ENCODE results near the gene MB.
"Not testable (repeated sequence)": the region's sequence is repeated elsewhere in the genome, so short reads cannot be mapped to it uniquely, and the experiment has no call there.

MB gene

GRCh38 chr22:35637254-35637653, 20.1 kb upstream of the MB start:
- no peak for DNase-seq (ENCODE audit: low read depth in 2 of 2)

DNA sequence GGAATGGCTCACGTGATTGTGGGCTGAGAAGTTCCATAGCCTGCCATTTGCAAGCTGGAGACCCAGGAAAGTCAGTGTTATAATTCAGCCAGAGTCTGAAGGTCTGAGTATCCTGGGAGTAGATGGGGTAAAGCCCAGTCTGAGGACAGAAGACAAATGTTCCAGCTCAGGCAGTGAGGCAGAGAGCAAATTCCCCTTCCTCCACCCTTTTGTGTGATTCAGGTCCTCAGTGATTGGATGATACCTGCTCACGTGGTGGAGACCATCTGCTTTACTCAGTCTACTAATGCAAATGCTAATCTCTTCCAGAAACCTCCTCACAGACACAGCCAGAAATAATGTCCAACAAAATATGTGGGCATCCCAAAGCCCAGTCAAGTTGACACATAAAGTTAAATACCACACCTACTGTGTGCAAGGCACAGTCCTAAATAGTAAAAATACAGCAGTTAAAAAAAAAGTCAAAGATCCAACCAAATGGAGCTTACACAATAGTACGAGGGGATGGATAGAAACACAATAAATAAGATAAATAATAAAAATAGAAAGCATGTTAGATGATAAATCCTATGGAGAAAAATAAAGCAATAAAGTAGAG, 17.9 kb upstream of the MB start:
- no peak for DNase-seq (ENCODE audit: low read depth in 2 of 2)

DNA sequence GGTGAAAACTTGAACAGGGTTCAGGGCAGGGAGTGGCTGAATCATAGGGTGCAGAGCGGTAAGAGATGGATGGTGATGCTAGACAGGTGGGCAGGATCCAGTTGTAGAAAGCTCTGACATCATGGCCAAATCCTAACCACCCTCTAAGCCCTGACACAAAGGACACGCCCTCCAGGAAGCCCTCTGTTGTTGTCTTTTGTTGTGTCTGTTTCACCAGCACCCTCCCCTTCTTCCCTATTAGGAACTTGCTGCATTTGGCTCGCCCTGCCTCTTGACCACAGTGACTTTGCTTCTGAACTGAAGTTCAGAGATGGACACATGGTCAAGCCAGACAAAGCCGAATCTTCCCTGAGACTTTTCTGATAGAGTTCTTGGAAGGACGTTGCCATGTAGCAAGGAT, 16.9 kb upstream of the MB start:
- no peak for DNase-seq (ENCODE audit: low read depth in 2 of 2)

DNA sequence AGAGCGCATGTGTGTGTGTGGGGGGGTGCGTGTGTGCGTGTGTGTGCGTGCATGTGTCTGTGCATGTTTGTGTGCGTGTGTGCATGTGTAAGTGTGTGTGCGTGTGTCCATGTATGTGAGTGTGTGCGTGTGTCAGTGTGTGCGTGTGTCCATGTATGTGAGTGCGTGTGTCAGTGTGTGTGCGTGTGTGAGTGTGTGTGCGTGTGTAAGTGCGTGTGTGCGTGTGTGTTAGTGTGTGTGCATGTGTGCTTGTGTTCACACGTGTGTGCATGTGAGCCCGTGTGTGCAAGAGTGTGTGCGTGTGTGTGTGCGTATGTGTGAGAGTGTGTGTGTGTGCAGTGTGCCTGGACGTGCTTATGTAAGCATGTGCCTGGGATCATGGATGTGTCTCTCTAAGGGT, 16.4 kb upstream of the MB start:
- no peak for DNase-seq (ENCODE audit: low read depth in 2 of 2)

DNA sequence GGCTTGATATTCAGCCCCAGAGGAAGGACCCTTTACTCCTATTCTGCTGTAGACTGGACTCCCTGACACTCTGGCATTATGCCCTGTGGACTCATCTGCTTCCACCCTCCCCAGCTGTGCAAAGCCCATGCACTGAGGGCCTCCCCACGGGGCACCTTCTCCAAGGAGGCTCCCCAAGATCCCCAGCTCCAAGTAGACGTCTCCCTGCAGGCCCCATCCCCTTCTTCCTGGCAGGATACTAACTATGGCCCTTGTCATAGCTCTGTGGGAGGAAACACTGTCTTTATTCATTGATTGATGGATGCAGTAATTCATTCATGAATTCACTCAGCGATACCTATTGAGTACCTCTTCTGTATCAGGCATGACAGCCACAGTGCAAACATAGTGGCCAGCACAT, 15.8 kb upstream of the MB start:
- DNase-seq (ENCODE audit: low read depth in 2 of 2) = no peak

DNA sequence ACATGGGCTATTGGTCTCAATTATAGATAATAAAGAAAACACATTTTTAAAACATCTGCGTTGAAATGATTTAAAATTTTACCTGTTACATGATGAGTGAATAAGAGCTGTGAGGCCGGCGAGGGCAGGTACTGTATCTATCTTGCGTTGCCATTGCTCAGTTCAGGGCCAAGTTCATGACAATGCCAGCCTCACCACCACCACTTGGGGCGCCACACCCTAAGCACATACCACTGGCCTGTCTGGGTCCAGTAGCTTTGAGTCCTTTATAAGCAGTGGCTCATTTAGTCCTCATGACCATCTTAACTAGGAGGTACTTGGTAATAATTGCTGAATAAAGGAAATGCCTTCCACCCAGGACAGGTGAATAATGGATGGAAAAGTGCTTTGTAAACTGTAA, 14.5 kb upstream of the MB start:
- no peak for DNase-seq (ENCODE audit: low read depth in 2 of 2)

DNA sequence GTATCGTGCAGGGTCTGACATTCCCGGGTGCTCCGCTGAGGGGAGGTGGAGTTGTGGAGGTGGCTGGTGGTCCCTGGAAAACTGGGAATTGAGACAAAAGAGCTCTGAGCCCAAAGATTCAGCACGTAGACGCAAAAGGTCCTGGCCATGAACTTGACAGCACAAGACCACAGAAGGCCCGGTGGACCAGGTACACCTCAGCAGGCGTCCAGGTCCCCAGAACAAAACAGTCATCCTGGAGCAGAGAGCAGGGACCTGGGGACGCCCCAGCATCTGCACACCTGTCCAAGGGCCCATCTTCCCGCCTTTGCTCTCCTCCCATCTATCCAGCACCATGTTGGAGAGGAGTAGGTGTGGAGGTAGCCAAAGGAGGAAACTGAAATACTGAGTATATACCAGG, 13.8 kb upstream of the MB start:
- DNase-seq (ENCODE audit: low read depth in 2 of 2) = no peak

- DNase-seq (ENCODE audit: low read depth in 2 of 2) = no peak
Measured at GRCh38 chr22:35630387-35630793, 13.3 kb upstream of the MB start.

DNA sequence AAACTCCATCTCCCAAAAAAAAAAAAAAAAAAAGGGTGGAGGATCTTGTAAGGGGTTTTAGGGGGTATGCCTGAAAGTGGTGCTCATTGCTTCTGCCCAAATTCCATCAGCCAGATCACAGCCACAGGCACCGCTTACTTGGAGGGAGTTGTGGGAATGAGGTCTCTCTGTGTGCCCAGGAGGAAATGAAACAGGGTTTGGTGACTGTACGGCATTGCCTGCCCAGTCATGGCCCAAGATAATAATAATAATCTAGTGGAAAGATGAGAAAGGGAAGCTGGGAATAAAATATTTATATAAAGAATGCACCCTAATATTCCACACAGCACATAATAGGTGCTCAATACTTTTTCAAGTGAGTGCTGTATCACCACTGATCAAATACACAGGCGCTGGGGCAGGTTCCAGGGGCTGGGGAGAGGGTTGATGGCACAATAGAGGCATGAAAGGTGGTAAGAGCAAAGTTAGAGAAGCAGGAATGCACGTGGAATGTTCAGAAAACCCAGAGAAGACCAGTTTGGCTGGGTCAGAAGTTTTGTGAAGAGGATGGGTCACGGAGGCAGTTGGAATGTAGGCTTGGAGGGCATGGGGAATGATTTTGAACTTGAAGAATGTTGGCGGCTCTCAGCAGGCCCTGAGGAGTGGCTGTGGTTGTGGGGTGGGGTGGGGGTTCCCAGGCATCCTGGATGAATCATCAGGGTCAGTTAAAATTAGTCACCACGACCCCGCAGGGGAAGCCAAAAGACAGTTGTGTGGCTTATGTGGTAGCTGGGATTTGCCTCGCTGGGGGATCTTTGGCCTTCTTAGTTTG, 12.5 kb upstream of the MB start:
- DNase-seq (ENCODE audit: low read depth in 2 of 2) = peak; percentile 30 to 52

DNA sequence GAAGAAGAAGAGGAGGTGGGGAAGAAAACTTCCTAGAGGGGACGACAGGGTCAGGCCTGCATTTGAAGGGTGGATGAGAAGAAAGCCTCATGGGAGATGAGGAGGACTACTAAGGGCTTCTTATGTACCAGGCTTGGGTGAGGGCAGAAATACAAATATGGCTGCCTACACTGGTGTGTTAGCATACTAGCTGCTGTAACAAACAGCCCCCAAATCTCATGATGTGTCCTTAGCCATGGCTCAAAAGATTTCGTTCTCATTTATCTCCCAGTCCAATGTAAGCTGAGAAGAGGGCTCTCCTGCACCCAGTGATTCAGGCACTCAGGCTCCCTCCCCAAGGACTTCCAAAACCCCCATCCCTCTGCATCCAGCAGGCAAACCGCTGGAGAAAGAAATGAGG, 11.6 kb upstream of the MB start:
- DNase-seq (ENCODE audit: low read depth in 2 of 2) = no peak

GRCh38 chr22:35627267-35628041, 10.3 kb upstream of the MB start:
- peak; percentile 22 to 30 for DNase-seq (ENCODE audit: low read depth in 2 of 2)

DNA sequence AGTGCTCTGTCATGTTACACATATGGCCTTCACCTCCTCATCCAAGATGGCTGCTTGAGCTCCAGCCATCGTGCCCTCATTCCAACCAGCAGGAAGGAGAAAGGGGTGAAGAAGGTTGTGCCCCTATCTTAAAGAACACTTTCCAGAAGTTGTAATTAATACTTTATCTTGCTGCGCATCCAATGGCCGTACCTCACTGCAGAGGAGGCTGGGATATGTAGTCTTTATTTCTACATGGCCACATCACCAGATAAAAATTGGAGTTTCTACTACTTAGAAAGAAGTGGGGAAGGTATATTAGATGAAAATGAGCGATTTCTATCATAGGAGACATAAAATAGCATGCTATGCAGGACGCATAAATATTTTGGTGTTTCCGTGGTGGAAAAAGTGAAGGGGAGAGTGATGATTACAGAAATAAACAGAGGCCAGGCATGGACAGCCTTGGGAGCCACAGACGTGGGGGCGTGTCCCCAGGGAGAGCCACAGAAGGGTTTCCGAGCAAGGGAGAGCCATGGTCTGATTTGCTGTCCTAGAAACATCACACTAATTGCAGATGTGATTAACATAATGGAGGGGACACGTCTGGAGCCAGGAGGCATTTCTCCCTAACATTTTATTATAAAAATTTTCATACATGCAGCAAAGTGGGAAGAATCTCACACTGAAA, 8.8 kb upstream of the MB start:
- DNase-seq (ENCODE audit: low read depth in 2 of 2) = no peak

DNA sequence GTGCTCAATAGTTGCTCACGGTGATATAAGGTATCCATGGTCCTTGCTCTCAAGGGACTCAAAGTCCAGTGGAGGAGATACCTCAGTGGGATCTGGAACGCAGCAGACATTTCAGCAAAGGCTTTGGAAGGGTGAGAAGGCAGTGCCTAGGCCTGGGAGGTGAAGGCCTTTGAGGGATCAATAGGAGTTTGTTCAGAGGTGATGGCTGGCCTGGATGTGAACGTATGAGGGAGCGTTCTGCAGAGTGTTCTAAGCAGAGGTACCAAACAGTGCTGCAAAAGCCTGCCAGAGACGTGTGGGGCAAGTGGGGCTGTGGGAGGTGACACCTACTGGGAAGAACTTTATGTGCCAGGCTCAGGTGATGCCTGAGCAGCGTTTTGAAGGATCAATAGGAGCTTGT, 7.4 kb upstream of the MB start:
- DNase-seq (ENCODE audit: low read depth in 2 of 2) = no peak

DNA sequence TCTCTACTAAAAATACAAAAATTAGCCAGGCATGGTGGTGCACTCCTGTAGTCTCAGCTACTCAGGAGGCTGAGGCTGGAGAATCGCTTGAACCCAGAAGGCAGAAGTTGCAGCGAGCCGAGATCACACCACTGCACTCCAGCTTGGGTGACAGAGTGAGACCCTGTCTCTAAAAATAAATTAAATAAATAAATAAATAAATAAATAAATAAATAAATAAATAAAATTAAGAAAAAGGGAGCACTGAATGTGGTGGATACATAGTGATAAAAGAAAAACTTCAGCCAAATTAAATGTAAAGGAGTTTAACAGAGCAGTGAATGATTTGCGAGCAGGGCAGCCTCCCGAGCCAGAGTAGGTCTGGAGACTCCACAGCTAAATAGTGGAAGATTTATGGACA, 6.8 kb upstream of the MB start:
- not testable (repeated sequence) for DNase-seq (ENCODE audit: low read depth in 2 of 2)

DNA sequence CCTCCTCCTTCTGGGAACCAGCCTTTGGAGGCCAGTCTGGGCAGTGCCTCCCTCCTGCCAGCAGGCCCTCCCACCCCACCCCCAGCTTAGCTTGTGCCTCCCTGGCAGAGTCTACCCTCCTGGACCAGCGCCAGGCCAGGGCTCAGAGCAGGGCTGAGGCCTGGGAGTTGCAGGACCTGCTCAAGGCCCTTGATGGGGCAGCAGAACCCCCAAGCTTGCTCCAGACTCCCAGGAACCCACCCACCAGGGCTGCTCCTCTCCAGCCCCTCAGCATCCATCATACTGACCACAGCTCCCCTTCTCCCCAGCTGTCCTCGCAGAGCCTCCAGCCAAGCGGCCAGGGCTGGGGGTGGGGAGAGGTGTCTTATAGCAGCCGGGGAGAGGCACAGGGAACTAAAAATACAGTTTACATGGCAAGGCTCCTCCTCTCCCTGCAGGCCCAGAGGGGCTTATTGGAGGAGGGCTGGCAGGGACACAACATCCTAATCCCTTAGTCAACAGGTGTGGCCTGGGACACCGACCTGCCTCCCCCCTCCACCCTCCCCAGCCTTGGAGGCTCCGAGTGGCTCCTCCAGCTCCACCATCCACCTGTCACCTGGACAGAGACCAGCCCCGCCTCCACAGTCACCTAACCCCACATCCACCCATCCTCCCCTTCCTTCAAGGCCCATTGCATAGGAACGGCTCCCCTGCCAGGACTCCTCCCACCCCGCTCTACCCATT, 5.2 kb upstream of the MB start:
- DNase-seq (ENCODE audit: low read depth in 2 of 2) = no peak

DNA sequence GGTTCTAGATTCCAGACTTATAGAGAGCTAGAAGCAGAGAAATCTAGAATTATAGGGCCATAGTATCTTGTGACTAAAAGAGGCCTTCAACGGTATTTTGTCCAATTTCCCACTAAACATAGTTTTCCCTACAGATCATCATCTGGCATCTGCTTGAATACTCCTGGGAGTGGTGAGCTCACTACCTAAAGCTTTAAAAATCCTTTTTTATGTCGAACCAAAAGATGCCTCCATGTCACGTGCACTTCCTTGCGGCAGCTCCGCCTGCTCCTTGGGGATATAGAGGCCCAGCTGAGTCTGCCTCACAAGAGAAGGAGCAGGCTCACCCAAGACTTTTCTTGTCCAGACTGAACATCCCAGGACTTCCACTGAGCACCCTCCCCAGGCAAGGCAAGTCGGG, 4.3 kb upstream of the MB start:
- no peak for DNase-seq (ENCODE audit: low read depth in 2 of 2)

GRCh38 chr22:35620624-35621251, 3.6 kb upstream of the MB start:
- no peak for DNase-seq (ENCODE audit: low read depth in 2 of 2)

- no peak for DNase-seq (ENCODE audit: low read depth in 2 of 2)
Measured at GRCh38 chr22:35619336-35620094, 2.4 kb upstream of the MB start.

- DNase-seq (ENCODE audit: low read depth in 2 of 2) = no peak
Measured at GRCh38 chr22:35618427-35619223, 1.5 kb upstream of the MB start.

- DNase-seq (ENCODE audit: low read depth in 2 of 2) = no peak
Measured at GRCh38 chr22:35616043-35616442, 1.1 kb downstream of the MB start.

All from activated CD8-positive, alpha-beta memory T cell treated with anti-CD3 and anti-CD28 coated beads for 4 hours (primary cell).